SK-N-MC (cell line): Measurements from ENCODE around the gene GOLGA2.

ENCODE experiments used
- EZH2 ChIP-seq: fragments of 200-600 bp; sonication (generic); IDR thresholded peaks from one replicate; pipeline ENCODE4 v1.6.1; 2017; ENCODE audit warnings: antibody characterized with exemption
- FOXP2 ChIP-seq: optimal IDR thresholded peaks from 2 replicates; pipeline ENCODE3; 2011; ENCODE audit warnings: mild to moderate bottlenecking, moderate library complexity; ENCODE audit not compliant: insufficient read depth; ENCODE audit errors: extremely low read length, control extremely low read depth
- POLR2AphosphoS5 ChIP-seq: IDR thresholded peaks from 2 replicates; pipeline ENCODE4 v1.6.1; 2012; ENCODE audit warnings: mild to moderate bottlenecking, low read depth, low read length, borderline replicate concordance

- no peak for TF ChIP-seq EZH2
- no peak for TF ChIP-seq POLR2AphosphoS5
- no peak for TF ChIP-seq FOXP2
Observed at GRCh38 chr9:128249558-128249907, 26.3 kb downstream of the GOLGA2 start.
